Mesenteric fat pad (tissue), 1 donor: ENCODE results near the gene CYB5R3. TPM values are rescaled to one million over a fixed set of nuclear protein-coding genes. Genes with fewer than 3 reads are reported as not detected.

ENCODE experiments used
- DNase-seq: peaks from one replicate; pipeline ENCODE4 v3.0.0-alpha.2; 2020; ENCODE audit warnings: low spot score
- long read RNA-seq: library from polyadenylated mRNA; unstranded; transcript quantifications from one replicate; pipeline ENCODE4 v2.0.0, GENCODE V29; 2020
- total RNA-seq: library from RNA; stranded (reverse); fragmentation: NEBNext Ultra II Directional; extraction: Animal tissue kit (Norgen Biotek cat#: 25700); gene quantifications from one replicate; pipeline ENCODE4 v1.2.1, GENCODE V29; 2021
- donor health status: DM: yes; HTN: yes; CAD: no.

CYB5R3 gene
- 490 TPM for total RNA-seq
- long read RNA-seq, transcript CYB5R3-208 (6 exons, 3,938 nt), result minor isoform, 12 of 1,148 reads
- long read RNA-seq, transcript CYB5R3-204 (8 exons, 1,849 nt), result minor isoform, 37 of 1,148 reads
- long read RNA-seq, transcript CYB5R3-202 (9 exons, 2,938 nt), result minor isoform, 18 of 1,148 reads
- long read RNA-seq, transcript CYB5R3-201 (9 exons, 2,124 nt), result major isoform, 992 of 1,148 reads
- long read RNA-seq, partial matches to known transcripts, result 30 of 1,148 reads
- long read RNA-seq, other reads (novel, unspliced or antisense), result 51 of 1,148 reads

GRCh38 chr22:42649246-42650099, at the start of gene CYB5R3:
CYB5R3 (minus strand) TSS chr22:42649392; CDS start chr22:42649315, 77 bp downstream.
- DNase-seq, result peak; percentile 94

GRCh38 chr22:42697542-42698013, 48.4 kb upstream of the CYB5R3 start:
- no peak for DNase-seq

- no peak for DNase-seq
Measured at GRCh38 chr22:42696331-42696967, 47.3 kb upstream of the CYB5R3 start.

GRCh38 chr22:42695294-42695693, 46.1 kb upstream of the CYB5R3 start:
- no peak for DNase-seq

GRCh38 chr22:42693763-42694683, 44.8 kb upstream of the CYB5R3 start:
- no peak for DNase-seq

GRCh38 chr22:42693055-42693762, 44.0 kb upstream of the CYB5R3 start:
- no peak for DNase-seq

GRCh38 chr22:42692239-42693054, 43.3 kb upstream of the CYB5R3 start:
- DNase-seq, result no peak

GRCh38 chr22:42691440-42691839, 42.2 kb upstream of the CYB5R3 start:
- DNase-seq, result no peak

GRCh38 chr22:42688241-42689211, 39.3 kb upstream of the CYB5R3 start:
- peak; percentile 95 for DNase-seq

- DNase-seq, result no peak
Measured at GRCh38 chr22:42686756-42687491, 37.7 kb upstream of the CYB5R3 start.

GRCh38 chr22:42685941-42686653, 36.9 kb upstream of the CYB5R3 start:
- no peak for DNase-seq

GRCh38 chr22:42684462-42685195, 35.4 kb upstream of the CYB5R3 start:
- no peak for DNase-seq

GRCh38 chr22:42683578-42684283, 34.5 kb upstream of the CYB5R3 start:
- DNase-seq, result no peak

GRCh38 chr22:42682113-42682851, 33.1 kb upstream of the CYB5R3 start:
- no peak for DNase-seq

GRCh38 chr22:42680648-42681047, 31.5 kb upstream of the CYB5R3 start:
- DNase-seq, result no peak
